Activated CD8-positive, alpha-beta memory T cell treated with anti-CD3 and anti-CD28 coated beads, Interleukin-2, amount 50 U/mL, for 1 hour (primary cell): ENCODE results near the gene TBX6.

Experiments
- DNase-seq: peaks from one replicate; pipeline ENCODE4 v3.0.0-alpha.2; 2020; ENCODE audit errors: extremely low read depth

Gene TBX6

GRCh38 chr16:30086291-30087140 is 5.2 kb downstream of the TBX6 start:
- DNase-seq, result no peak

DNA sequence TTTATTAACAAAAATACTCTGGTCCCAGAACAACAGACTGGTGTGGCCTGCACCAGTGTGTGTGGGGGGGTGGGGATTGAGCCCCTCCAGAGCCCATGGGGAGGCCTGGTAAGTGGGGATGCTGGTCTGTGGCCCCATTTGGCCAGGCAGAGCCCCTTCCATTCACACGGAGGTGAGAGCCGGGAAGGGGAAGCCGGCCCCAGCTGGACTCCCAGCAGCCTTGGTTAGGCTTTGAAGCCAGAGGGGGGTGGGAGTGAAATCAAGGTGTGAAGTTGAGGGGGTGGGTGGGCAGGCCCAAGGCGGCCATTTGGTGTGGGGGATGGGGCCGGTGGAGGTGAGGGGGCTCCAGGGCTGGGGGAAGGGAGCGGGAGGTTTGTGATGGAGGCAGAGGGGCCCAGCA is 5.9 kb downstream of the TBX6 start:
- no peak for DNase-seq

GRCh38 chr16:30085247-30085646 is 6.5 kb downstream of the TBX6 start:
- no peak for DNase-seq

- DNase-seq, result no peak
Measured at GRCh38 chr16:30084816-30085159, 6.9 kb downstream of the TBX6 start.

DNA sequence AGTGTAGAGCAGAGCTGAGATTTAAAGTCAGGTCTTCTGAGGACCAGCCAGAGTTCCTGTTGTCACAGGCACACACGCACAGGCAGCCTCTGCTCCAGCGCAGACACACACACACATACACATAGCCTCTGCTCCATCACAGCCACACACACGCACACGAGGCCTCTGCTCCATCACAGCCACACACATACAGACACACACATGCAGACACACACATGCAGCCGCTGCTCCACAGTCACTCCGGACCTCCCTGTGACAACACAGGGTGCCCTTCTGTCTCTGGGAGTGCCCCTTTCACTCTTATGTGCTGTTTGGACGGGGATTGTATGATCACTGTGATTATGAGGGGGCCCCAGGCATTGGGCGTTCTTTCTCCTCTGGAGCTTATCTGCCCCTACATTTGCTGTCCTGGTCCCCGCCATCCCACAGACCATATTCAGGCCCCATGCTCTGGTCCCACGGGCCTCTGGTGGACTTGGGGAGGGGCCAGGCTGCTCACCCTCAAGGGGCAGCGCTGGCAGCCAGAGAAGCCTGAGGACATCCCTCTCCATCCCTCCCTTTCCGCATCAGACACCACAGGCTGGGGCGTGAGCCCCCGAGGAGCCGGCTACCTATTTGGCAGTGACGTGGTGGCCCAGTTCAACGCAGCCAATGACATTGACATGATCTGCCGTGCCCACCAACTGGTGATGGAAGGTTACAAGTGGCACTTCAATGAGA is 7.5 kb downstream of the TBX6 start:
- DNase-seq, result no peak

GRCh38 chr16:30083216-30084055 is 8.3 kb downstream of the TBX6 start:
- DNase-seq, result no peak

DNA sequence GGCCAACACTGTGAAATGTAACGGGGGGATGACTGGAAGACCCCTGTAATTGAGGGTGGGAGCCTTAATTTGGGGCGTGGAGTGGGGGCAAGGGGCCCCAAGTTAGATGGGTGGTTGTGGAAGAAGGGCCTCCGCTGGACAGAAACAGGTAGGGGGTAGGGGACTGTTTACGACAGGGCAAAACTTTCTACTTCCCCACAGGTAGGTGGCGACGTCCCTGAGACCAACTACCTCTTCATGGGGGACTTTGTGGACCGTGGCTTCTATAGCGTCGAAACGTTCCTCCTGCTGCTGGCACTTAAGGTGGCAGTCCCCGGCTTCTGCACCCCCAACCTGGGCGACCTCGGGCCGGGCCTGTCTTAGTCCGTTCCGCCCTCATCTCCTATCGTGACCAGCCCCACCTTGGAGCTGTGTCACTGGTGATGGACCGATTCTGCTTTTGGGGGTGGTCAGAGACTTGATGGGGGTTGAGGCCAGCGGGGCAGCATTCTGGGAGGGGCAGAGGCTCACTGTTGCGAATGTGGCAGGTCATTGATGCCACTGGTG is 9.1 kb downstream of the TBX6 start:
- DNase-seq, result no peak

DNA sequence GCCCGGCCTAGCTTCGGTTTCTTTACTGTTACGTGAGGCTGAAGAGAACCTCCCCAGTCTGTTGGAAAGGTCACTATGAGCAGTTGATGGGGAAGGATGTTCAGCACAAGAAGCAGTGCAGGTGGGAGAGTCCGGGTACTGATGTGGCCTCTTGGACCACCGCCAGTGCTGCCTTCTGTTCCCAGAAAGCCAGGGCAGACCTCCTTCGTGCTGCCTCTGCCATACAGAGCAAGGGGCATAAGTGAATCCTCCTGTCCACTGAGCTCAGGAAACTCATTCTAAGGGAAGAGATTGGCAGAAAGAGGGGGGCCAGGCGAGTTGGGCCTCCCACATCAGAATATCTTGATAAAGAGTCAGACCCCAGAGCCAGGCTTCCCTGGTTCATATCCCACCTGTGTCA is 12.2 kb downstream of the TBX6 start:
- no peak for DNase-seq

GRCh38 chr16:30078744-30079143 is 13.0 kb downstream of the TBX6 start:
- DNase-seq, result no peak

DNA sequence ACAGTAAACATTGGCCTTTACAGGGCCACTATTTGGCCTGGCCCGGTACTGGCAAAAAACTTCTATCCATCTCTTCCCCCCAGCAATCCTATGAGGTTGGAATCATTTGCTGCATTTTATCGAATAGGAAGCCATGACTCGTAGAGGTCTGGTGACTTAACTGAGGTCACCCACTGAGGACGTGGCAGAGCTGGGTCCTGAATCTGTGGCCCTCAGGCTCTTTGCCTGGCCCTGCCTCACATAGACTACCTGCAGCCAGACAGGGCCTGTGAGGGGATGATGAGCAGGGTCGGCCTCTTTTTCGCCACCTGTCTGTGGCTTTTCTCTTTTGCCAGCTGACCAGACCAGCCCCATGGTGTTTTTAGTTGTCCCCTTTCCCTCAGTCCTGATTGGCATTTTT is 14.1 kb downstream of the TBX6 start:
- DNase-seq, result no peak

DNA sequence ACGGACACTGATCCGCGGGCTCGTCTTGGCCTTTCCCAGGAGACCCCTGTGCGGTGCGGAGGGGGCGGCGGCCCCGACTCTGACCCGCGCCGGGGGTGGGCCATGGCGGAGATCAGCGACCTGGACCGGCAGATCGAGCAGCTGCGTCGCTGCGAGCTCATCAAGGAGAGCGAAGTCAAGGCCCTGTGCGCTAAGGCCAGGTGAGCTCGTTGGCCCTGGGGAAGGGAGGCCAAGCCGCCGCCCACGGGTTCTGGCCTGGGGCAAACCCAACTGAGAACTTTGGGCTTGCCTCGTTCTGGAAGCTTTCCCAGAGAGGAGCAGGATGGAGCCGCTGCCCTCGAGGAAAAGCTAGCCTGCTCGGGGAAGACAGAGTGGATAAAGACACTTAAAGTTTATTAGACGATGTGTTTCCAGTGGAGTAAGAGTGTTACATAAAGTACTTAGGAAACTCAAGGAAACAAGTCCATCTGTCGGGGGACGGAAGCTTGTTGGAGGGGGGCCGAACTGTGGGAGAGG is 15.4 kb downstream of the TBX6 start:
- DNase-seq, result no peak

GRCh38 chr16:30075503-30076275 is 16.0 kb downstream of the TBX6 start, which contains the start of gene PPP4C:
PPP4C (plus strand) TSS chr16:30075994; CDS start chr16:30076378, 384 bp downstream.
- DNase-seq, result peak; percentile 64

DNA sequence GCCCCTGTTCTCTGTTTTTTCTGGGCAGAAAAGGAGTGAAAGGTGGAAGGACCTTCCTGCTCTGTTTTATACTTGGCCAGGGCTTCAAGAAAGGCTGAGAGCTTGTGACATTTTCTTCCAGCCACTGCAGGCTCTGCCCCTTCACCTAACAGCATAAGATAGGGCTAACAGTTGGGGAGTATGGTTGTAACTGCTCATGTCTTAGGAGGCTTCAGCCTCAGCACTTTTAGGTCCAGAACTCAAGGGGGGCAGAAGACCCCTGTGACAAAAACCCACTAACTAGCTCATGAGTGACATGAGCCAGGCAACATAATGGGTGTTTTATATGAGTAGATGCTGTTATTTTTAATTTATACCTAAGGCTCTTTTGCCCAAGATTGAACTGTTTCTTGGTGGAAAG is 21.2 kb downstream of the TBX6 start:
- DNase-seq, result no peak

GRCh38 chr16:30069611-30070462 is 21.9 kb downstream of the TBX6 start:
- DNase-seq, result no peak

DNA sequence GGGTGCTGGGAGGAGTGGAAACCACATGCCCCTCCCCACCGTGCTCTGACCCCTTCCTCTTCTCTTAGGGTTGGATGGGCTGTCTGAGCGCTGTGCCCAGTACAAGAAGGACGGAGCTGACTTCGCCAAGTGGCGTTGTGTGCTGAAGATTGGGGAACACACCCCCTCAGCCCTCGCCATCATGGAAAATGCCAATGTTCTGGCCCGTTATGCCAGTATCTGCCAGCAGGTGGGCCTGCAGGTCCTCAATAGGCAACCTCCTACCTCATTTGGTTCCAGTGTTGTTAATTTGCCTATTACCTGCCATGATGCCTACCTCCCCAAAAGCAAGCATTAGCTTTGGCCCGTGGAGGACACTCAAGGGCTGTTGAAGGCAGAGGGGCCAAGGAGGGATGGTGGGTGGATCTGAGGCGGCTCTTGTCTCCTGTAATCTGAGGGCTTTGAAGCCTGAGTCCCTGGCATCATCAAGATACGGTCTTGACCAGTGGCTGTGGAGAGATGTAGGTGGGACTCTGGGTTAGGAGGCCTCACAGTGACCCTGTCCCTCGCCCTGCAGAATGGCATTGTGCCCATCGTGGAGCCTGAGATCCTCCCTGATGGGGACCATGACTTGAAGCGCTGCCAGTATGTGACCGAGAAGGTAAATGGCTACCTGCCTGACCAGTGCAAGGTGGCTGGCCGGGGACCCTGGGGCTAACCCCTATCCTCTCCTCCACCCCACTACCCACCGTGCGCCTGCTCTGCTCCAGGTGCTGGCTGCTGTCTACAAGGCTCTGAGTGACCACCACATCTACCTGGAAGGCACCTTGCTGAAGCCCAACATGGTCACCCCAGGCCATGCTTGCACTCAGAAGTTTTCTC is 22.7 kb downstream of the TBX6 start:
- no peak for DNase-seq

- no peak for DNase-seq
Measured at GRCh38 chr16:30068333-30068732, 23.4 kb downstream of the TBX6 start.

GRCh38 chr16:30067584-30067916 is 24.2 kb downstream of the TBX6 start:
- no peak for DNase-seq

- DNase-seq, result no peak
Measured at GRCh38 chr16:30066761-30067583, 24.8 kb downstream of the TBX6 start.
